GM19328 (cell line): ENCODE data around the gene PDLIM5.
"Not testable (repeated sequence)": the region's sequence is repeated elsewhere in the genome, so short reads cannot be mapped to it uniquely, and the experiment has no call there.

Source experiments
- ATAC-seq: cut with Tn5 transposase; IDR thresholded peaks from one replicate; pipeline ENCODE4 v1.9.1; 2021; ENCODE audit warnings: mild to moderate bottlenecking, moderate library complexity; ENCODE audit not compliant: unreplicated experiment

PDLIM5 gene

GRCh38 chr4:94639298-94639697, 187.6 kb downstream of the PDLIM5 start:
- no peak for ATAC-seq

- no peak for ATAC-seq
Measured at GRCh38 chr4:94640151-94640550, 188.4 kb downstream of the PDLIM5 start.

- ATAC-seq: no peak
Measured at GRCh38 chr4:94641702-94642560, 190.2 kb downstream of the PDLIM5 start.

- no peak for ATAC-seq
Measured at GRCh38 chr4:94642561-94642866, 190.8 kb downstream of the PDLIM5 start.

DNA sequence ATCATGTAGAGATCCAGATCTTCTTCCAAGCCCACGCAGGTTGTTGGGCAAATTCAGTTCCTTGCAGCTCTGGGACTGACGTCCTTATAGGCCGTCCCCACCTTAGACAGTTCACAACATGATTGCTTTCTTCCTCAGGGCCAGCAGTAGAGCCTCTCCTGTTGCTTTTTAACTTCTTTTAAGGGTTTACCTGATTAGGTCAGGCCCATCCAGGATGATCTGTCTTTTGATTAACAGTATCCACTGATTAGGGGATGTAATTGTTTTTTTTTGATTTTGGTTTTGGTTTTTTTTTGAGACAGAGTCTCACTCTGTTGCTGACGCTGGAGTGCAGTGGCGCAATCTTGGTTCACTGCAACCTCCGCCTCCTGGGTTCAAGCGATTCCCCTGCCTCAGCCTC, 197.0 kb downstream of the PDLIM5 start:
- ATAC-seq: no peak

- ATAC-seq: no peak
Measured at GRCh38 chr4:94649381-94650133, 197.8 kb downstream of the PDLIM5 start.

DNA sequence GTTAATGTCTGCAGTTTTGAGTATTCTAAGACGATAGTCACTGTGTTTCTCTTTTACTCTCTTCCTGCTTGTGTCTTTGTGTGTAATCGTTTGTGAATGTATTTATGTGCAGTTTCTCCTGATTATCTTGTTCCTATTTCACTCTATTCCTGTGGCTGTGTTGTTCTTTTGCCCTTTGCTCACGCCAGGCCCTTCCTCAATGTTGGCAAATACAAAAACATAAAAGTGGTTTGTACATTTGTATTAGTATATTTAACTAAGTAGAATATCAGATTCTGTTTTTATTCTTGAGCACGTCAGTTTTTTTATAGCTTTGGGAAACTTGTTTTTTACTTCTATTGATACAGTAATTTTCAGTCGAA, 198.4 kb downstream of the PDLIM5 start:
- no peak for ATAC-seq

- no peak for ATAC-seq
Measured at GRCh38 chr4:94650690-94651089, 198.9 kb downstream of the PDLIM5 start.

DNA sequence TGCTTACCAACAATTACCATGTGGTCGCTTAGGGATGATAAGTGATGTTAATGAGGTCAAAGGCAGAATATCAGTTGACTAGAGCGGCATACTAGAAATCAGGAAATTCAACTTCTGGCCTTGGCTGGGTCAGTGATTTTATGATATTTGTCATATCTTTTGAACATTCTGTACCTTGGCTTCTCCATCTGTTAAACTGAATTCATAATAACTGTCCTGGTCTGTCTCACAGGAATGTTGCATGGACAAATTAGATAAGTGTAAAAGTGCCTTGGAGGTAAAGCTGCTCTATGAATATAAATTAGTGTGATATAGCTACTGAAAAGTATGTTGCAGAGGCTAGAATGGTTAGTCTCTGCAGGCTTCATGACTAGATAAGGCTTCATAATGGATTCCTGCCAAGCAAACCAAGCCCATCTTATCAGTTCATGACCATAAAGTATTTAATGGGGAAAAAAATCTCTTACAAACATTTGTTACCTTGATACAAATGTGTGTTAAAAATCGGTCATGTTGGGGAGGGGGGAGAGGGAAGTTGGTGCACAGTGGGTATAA, 201.4 kb downstream of the PDLIM5 start:
- ATAC-seq: no peak

GRCh38 chr4:94653984-94654609, 202.4 kb downstream of the PDLIM5 start:
- no peak for ATAC-seq

- ATAC-seq: no peak
Measured at GRCh38 chr4:94654714-94655113, 203.0 kb downstream of the PDLIM5 start.

GRCh38 chr4:94660614-94661013, 208.9 kb downstream of the PDLIM5 start:
- no peak for ATAC-seq

DNA sequence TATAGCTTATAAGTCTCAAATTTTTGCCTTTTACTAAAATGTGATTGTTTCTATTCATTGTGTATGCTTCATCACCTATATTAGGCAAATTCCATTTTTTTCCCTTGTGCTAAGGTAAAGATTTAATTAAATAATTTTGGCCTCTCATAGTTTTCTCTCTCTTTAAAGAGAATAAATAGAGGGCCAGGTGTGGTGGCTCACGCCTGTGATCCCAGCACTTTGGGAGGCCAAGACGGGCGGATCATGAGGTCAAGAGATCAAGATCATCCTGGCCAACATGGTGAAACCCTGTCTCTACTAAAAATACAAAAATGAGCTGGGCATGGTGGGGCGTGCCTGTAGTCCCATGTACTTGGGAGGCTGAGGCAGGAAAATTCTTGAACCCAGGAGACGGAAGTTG, 213.3 kb downstream of the PDLIM5 start:
- ATAC-seq: not testable (repeated sequence)

- ATAC-seq: no peak
Measured at GRCh38 chr4:94665500-94666404, 214.0 kb downstream of the PDLIM5 start.

DNA sequence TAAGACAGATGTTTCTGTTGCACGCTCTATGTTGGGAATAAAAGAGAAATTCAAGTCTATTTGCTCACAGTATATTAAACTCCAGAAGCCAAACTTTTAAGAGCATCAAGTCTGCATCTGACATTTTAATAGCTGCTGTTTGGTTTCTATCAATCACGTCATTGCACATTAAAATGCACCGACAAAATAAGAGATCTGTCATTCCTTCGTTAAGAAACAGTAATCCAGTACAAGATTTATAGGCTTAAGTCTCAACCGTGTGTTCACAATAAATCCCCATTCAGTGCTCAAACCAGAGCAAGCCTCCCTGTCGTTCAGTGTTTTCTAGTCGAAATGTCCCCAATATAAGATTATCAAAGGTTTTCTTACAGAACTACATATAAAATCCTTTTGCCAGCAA, 217.0 kb downstream of the PDLIM5 start:
- no peak for ATAC-seq

DNA sequence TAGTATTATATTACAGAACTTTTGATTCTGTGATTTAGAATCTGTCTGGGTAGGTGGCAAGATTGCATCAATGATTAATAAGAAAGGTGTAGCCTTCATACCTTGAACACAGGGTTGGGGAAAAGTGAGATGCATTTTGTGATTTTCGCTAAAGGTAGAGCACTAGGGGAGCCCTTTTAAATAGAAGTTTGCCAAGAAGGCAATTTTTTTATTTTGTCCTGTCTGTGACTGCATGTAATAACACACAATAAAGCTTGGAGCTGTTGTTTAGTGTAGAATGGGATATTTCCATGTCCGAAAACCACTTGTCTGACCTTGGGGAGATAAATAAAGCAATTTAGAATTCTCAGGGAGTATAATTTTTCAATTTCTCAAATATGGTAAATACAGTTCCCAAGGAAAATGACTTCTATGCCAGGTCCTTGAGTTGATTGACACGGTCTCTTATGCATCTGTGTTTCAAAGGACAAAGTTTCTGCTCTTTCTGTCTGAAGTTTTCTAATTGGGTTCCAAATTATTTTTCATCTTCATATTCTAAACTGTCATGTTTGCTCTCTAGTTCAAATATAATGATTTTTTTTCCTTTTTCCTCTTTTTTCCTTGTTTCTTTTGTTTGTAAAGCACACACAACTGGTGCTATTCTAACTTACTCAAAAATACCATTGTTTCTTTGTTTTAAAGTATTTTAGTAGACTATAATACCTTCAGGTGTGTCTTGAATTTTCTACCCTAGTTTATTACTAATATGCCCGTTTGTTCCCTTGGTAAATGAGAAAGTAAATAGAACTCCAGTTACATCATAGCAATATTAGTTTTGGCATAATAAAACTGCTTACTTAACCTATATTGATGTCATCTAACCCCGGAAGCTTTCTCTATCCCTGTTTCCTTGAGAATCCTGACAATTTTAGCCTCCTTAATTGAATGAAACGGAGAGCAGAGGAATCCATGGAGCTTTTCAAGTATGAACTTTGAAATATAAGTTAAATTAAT, 218.2 kb downstream of the PDLIM5 start:
- ATAC-seq: no peak

DNA sequence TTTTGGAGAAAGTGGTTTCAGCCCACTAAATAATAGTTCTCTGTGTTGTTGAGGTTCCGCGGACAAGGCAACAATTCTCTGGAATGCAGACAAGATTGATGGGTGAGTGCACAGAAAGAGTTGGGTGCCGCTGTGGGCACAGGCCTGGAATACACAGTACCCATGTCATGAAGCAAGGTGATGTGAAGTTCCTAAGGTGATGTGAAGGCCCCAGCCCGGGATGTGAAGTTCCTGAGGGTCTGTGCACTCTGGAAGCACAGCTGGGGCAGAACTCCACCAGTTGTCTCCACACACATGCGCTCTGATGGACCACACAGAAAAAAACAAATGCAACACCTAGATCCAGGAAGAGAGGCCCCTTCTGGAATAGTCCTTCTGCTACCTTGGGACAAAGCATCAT, 219.4 kb downstream of the PDLIM5 start:
- no peak for ATAC-seq

- no peak for ATAC-seq
Measured at GRCh38 chr4:94673961-94674360, 222.2 kb downstream of the PDLIM5 start.

GRCh38 chr4:94676970-94677369, 225.2 kb downstream of the PDLIM5 start:
- ATAC-seq: no peak
